SJSA1 (cell line): ENCODE results near the gene CARS2. TPM values are rescaled to one million over a fixed set of nuclear protein-coding genes. Genes with fewer than 3 reads are reported as not detected.

Experiments
- DNase-seq, 2 experiments: peaks; one replicate each; pipeline ENCODE4 v3.0.0-alpha.2; 2015 to 2020; ENCODE audit warnings: low spot score in 2 of 2, low read depth in 1 of 2
- H3K27ac ChIP-seq: fragments of 250-450 bp; sonication (Bioruptor Pico); 2 replicates; pipeline ENCODE4 v1.5.1; 2020; ENCODE audit warnings: mild to moderate bottlenecking, moderate library complexity
- H3K27me3 ChIP-seq: fragments of 250-450 bp; sonication (Bioruptor Pico); replicated peaks from 2 replicates; pipeline ENCODE4 v1.5.1; 2020; ENCODE audit warnings: mild to moderate bottlenecking, moderate library complexity
- H3K36me3 ChIP-seq: fragments of 250-450 bp; sonication (Bioruptor Pico); 2 replicates; pipeline ENCODE4 v1.5.1; 2020; ENCODE audit warnings: mild to moderate bottlenecking
- H3K4me1 ChIP-seq: fragments of 250-450 bp; sonication (Bioruptor Pico); replicated peaks from 2 replicates; pipeline ENCODE4 v1.6.1; 2021; ENCODE audit warnings: mild to moderate bottlenecking
- H3K4me3 ChIP-seq: fragments of 250-450 bp; sonication (Bioruptor Pico); 2 replicates; pipeline ENCODE4 v1.5.1; 2020; ENCODE audit warnings: mild to moderate bottlenecking
- H3K9me3 ChIP-seq: fragments of 250-450 bp; sonication (Bioruptor Pico); replicated peaks from 2 replicates; pipeline ENCODE4 v1.5.1; 2020; ENCODE audit warnings: mild to moderate bottlenecking
- total RNA-seq: library from RNA; depleted of rRNA; stranded (reverse); fragments of >200 nt; shearing (Covaris generic); gene quantifications from 2 replicates; pipeline ENCODE4 v1.2.3, GENCODE V29; 2014

CARS2 gene
- total RNA-seq, 1 experiment from 2014 or later: 360 TPM

DNA sequence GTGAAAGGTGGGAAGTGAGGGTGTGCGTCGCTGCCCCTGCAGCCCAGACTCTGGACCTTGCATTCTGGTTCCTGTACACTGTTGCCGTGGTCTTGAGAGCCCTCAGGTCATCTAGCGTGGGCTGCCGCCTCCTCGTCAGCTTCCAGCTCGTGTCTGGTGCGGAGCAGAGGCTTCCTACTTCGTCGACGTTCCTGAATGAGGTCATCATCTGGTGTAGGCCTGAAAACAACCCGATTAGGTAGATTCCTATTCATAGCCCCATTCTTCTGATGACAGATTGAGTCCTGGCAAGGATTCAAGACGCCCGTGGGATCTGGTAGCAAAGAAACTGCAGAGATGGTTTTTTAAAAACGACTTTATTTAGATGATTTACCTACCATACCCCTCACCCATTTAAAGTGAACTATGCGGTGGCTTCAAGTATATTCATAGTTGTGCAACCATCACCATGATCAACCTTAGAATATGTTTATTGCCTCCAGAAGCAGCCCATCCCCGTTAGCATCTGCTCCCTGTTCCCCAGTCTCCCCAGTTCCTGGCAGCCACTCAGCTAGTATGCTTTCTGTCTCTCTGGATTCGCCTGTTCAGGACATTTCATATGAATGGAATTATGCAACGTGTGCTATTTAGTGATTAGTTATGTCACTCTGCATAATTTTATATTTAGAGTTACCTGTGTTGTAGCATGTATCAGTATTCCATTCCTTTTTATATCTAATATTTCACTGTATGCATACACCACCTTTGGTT, 76.8 kb downstream of the CARS2 start:
- no peak overlapping the region for H3K27ac ChIP-seq
- H3K36me3 ChIP-seq: peaks cover 88% of the 10 kb centered on the region
- no peaks in the 10 kb centered on the region for H3K9me3 ChIP-seq
- peaks cover 5% of the 10 kb centered on the region for H3K4me1 ChIP-seq
- H3K4me3 ChIP-seq: no peak overlapping the region
- H3K27me3 ChIP-seq: no peaks in the 10 kb centered on the region
- DNase-seq: no peak

GRCh38 chr13:110628477-110628793, 77.5 kb downstream of the CARS2 start:
- H3K9me3 ChIP-seq: no peaks in the 10 kb centered on the region
- DNase-seq: no peak
- no peak overlapping the region for H3K4me3 ChIP-seq
- no peak overlapping the region for H3K27ac ChIP-seq
- H3K36me3 ChIP-seq: peaks cover 88% of the 10 kb centered on the region
- H3K4me1 ChIP-seq: no peaks in the 10 kb centered on the region
- H3K27me3 ChIP-seq: no peaks in the 10 kb centered on the region

DNA sequence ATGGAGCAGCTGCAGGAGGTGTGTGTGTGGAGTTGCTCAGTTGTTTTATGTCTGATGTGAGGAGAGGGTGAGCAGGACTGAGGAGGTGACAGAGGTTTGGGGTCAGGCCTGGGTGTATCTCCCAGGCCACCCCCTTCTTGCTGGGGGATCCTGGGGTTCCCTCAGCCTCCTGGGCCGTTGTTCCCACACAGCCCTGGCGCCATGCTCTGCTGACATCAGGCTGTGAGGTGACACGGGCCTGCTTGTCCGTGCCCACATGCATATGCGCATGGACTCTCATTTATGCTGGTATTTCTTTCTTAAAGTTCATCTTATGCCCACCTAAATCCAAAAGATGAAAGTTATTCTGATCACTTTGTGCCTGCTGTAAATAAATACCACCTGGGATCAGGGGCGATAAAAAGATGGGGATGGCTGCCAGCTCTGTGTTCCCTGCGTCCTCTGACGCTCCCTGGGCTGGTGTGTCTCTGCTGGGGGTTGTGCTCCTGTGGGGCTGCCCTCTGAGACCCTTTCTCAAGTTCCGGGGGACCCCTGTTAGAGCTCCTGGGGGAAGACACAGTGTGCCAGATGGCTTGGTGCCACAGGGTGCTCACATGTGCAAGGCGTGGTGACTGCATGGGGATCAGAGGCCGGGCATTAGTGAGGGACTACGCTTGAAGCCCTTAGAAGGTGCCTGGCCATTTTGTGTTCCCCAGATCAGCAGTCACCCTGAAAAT, 78.0 kb downstream of the CARS2 start:
- H3K27ac ChIP-seq: no peak overlapping the region
- H3K4me1 ChIP-seq: no peaks in the 10 kb centered on the region
- H3K9me3 ChIP-seq: no peaks in the 10 kb centered on the region
- no peak for DNase-seq
- no peak overlapping the region for H3K4me3 ChIP-seq
- peaks cover 91% of the 10 kb centered on the region for H3K36me3 ChIP-seq
- no peaks in the 10 kb centered on the region for H3K27me3 ChIP-seq

DNA sequence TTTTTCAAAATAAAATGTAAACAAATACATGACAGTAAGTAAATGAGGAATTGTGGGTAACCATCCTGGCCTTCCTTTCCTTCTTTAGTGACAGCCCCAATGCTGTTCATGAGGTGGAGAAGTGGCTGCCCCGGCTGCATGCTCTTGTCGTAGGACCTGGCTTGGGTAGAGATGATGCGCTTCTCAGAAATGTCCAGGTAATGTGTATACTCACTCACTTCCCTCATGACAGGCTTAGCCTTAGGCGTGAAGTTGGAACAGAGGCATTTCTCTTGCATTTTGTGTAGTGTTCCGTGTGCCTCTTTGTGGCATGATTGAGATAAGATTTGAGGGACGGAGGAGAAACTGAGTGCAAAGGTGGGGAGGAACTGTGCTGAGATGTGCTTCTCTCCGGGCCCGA, 78.6 kb downstream of the CARS2 start:
- Histone ChIP-seq H3K27ac (no peak overlapping the region), H3K4me3 (no peak overlapping the region), H3K4me1 (no peaks in the 10 kb centered on the region), H3K27me3 (no peaks in the 10 kb centered on the region), H3K36me3 (peaks cover 95% of the 10 kb centered on the region), H3K9me3 (no peaks in the 10 kb centered on the region)
- no peak for DNase-seq

DNA sequence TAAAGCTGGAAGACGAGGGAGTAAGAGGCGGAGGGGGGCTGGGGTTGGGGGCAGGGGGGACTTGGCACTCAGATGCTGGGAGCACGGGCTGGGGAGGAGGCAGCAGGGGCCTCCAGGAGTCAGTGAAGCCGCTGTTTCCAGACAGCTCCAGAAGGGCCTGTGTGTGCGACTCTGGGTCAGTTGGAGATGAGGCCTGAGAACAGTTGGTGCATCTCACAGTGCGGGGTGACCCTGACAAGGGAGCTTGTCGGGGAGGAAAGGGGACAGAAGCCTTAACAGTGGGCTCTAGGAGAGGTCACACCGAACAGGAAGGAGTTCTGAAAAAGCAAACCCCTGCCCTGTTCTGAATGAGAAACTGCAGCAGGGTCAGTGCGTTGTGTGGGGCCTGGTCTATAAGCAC, 79.4 kb downstream of the CARS2 start:
- Histone ChIP-seq H3K4me1 (no peaks in the 10 kb centered on the region), H3K27me3 (no peaks in the 10 kb centered on the region), H3K36me3 (peaks cover 92% of the 10 kb centered on the region), H3K4me3 (no peak overlapping the region), H3K27ac (no peak overlapping the region), H3K9me3 (no peaks in the 10 kb centered on the region)
- no peak for DNase-seq

DNA sequence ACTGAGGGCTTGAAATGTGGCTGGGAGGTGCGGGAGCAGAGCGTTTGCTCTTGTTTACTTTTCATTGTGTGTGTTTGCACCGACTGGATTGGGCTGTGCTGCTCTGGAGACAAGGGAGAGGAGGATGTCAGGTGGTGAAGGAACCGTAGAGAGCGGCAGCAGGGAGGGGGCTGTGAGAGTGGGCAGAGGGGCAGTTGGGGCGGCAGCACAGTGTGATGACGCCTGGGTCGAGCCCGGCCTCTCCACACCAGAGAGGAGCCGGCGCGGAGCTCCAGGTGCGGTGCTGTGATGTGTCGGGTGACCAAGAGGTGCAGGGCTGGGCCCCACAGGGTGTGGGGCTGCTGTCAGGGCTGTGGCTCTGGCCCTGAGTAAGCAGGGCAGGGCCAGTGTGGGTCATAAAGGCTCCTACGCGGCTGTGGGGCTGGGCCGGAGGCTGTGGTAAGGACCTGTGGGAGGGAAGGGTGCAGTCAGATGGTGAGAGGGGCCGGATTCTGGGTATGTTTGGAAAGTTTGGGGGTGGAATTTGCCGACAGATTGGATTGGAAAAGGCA, 80.1 kb downstream of the CARS2 start:
- no peak for DNase-seq
- Histone ChIP-seq H3K4me3 (no peak overlapping the region), H3K36me3 (peaks cover 85% of the 10 kb centered on the region), H3K9me3 (no peaks in the 10 kb centered on the region), H3K27ac (no peak overlapping the region), H3K27me3 (no peaks in the 10 kb centered on the region), H3K4me1 (no peaks in the 10 kb centered on the region)

DNA sequence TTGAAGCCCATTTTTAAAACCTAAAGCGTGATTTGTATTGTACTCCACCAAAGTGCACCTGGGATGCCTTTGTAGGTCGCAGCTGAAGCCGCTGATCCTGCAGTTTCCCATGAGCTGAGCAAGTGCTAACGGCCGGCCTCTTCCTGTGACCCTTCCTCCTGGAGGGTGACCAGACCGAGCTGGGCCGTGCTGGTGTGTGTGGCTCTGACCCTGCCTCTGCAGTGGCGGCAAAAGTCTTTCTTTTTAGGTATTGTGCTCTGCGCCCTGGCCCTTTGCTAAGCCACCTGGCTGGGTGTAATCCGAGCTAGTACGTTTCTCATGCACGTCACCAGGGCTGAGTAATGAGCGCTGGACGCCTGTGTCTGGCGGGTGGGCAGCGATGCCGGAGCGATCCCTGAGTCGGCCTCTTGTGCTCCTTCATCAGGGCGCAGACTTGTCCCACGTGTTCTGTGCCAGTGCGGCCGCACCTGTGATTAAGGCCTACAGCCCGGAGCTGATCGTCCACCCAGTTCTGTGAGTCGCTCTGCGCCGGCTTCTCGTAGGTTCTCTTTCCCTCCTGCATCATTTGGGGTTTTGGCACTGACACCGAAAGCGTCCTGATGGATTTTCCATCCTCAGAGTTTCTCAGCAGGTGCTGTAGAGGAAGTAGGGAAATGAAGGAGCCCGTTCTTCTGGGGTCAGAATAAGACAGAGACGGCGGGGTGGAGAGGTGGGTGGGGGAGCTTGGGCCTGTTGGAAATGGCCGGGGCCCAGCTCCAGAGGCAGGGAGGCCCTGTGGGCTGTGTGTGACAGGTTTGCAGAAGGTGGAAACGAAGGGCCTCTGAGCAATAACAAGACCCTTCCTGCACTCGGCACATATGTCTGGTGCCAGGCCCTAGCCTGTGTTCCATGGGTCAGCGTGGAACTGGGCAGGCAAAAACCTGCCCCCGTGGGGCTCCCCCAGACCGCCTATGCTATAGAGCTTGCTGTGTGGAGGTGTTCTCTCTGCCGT, 80.9 kb downstream of the CARS2 start:
- no peak overlapping the region for H3K27ac ChIP-seq
- no peak overlapping the region for H3K4me3 ChIP-seq
- no peak for DNase-seq
- H3K9me3 ChIP-seq: no peaks in the 10 kb centered on the region
- no peaks in the 10 kb centered on the region for H3K4me1 ChIP-seq
- no peaks in the 10 kb centered on the region for H3K27me3 ChIP-seq
- peaks cover 77% of the 10 kb centered on the region for H3K36me3 ChIP-seq

GRCh38 chr13:110620596-110620995, 85.3 kb downstream of the CARS2 start:
- Histone ChIP-seq H3K27ac (no peak overlapping the region), H3K9me3 (no peaks in the 10 kb centered on the region), H3K4me1 (peaks cover 17% of the 10 kb centered on the region), H3K36me3 (peaks cover 70% of the 10 kb centered on the region), H3K4me3 (no peak overlapping the region), H3K27me3 (no peaks in the 10 kb centered on the region)
- DNase-seq: no peak

GRCh38 chr13:110618780-110619179, 87.1 kb downstream of the CARS2 start:
- H3K27me3 ChIP-seq: no peaks in the 10 kb centered on the region
- peaks cover 24% of the 10 kb centered on the region for H3K4me1 ChIP-seq
- peaks cover 54% of the 10 kb centered on the region for H3K36me3 ChIP-seq
- H3K4me3 ChIP-seq: no peak overlapping the region
- no peak overlapping the region for H3K27ac ChIP-seq
- DNase-seq: no peak
- H3K9me3 ChIP-seq: no peaks in the 10 kb centered on the region; the same call in 1 of the 2 replicates

- Histone ChIP-seq H3K4me3 (no peak overlapping the region), H3K27ac (no peak overlapping the region), H3K4me1 (peaks cover 24% of the 10 kb centered on the region), H3K27me3 (no peaks in the 10 kb centered on the region), H3K36me3 (peaks cover 48% of the 10 kb centered on the region), H3K9me3 (no peaks in the 10 kb centered on the region; the same call in 1 of the 2 replicates)
- no peak for DNase-seq
These were observed 87.7 kb downstream of the CARS2 start for GRCh38 chr13:110618167-110618566.

DNA sequence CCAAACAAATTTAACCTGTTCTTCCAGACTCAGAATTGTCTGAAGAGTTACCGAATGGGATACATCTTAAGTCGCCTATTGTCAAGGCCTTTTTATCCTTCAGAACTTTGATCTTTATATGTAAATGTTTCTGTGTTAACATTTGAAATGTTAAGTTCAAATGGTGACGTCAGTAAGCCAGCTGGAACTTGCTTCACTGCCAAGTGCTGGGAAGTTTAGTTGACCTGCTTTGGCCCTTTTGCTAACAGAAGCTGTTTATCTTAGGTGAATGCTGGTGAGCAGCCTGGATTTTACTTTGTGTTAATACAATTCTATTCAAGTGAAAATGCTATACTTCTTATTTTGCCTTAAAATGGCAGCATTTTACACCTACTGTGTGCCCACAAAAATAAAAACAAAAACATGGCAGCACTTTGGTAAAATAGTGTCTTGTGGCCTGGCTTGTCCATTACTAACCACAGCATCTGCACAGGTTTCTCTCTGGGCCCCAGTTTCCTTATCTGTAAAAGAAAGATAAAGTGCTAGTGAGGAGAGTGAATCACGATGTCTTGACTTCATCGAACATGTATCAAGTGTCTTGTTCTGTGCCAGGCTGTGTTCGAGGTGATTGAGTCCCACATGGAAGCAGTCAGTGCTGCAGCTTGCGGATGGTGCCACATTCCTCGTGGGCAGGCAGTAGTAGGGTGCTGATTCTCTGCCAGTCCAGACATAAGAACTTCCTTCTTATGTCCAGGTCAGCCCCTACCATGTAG, 88.4 kb downstream of the CARS2 start:
- Histone ChIP-seq H3K4me3 (no peak overlapping the region), H3K4me1 (peaks cover 24% of the 10 kb centered on the region), H3K9me3 (no peaks in the 10 kb centered on the region; the same call in 1 of the 2 replicates), H3K27ac (peak overlapping the region; percentile 0; the same call in 1 of the 2 replicates), H3K27me3 (no peaks in the 10 kb centered on the region), H3K36me3 (peaks cover 41% of the 10 kb centered on the region)
- peak in 1 of 2 experiments; percentile 58 for DNase-seq

GRCh38 chr13:110616103-110617101, 89.5 kb downstream of the CARS2 start:
- H3K9me3 ChIP-seq: no peaks in the 10 kb centered on the region; the same call in 1 of the 2 replicates
- peak overlapping the region; percentile 50 for H3K27ac ChIP-seq
- H3K36me3 ChIP-seq: peaks cover 35% of the 10 kb centered on the region
- peaks cover 31% of the 10 kb centered on the region for H3K4me1 ChIP-seq
- DNase-seq: peak; percentile 88 to 91
- peak overlapping the region; percentile 90 for H3K4me3 ChIP-seq
- H3K27me3 ChIP-seq: no peaks in the 10 kb centered on the region
